HCT116 (cell line): ENCODE data around the gene SBF2.

Experiments used
- CTCF ChIP-seq, 3 experiments: fragments of 200-600 bp in 1 of 3; sonication (generic) in 1 of 3; IDR thresholded peaks in 2 of 3; conservative IDR thresholded peaks in 1 of 3; 2 replicates each; pipeline ENCODE4 v1.5.1; 2012 to 2017; ENCODE audit warnings: low read depth in 2 of 3, low read length in 2 of 3, antibody characterized with exemption in 1 of 3, borderline replicate concordance in 1 of 3, control low read depth in 1 of 3, mild to moderate bottlenecking in 1 of 3, mixed read lengths in 1 of 3, mixed run types in 1 of 3, moderate library complexity in 1 of 3; ENCODE audit not compliant: insufficient read depth in 1 of 3
- FOSL1 ChIP-seq: IDR thresholded peaks from 2 replicates; pipeline ENCODE4 v1.6.1; 2012; ENCODE audit warnings: low read depth
- JUND ChIP-seq: IDR thresholded peaks from 2 replicates; pipeline ENCODE4 v1.6.1; 2012
- POLR2AphosphoS5 ChIP-seq: IDR thresholded peaks from 2 replicates; pipeline ENCODE4 v1.6.1; 2011; ENCODE audit warnings: mild to moderate bottlenecking, low read depth, low read length, moderate library complexity
- ZNF274 ChIP-seq: fragments of 200-500 bp; sonication (Bioruptor generic); IDR thresholded peaks from 2 replicates; pipeline ENCODE4 v1.6.1; 2014; ENCODE audit warnings: mild to moderate bottlenecking, low read depth, low read length, inconsistent platforms

DNA sequence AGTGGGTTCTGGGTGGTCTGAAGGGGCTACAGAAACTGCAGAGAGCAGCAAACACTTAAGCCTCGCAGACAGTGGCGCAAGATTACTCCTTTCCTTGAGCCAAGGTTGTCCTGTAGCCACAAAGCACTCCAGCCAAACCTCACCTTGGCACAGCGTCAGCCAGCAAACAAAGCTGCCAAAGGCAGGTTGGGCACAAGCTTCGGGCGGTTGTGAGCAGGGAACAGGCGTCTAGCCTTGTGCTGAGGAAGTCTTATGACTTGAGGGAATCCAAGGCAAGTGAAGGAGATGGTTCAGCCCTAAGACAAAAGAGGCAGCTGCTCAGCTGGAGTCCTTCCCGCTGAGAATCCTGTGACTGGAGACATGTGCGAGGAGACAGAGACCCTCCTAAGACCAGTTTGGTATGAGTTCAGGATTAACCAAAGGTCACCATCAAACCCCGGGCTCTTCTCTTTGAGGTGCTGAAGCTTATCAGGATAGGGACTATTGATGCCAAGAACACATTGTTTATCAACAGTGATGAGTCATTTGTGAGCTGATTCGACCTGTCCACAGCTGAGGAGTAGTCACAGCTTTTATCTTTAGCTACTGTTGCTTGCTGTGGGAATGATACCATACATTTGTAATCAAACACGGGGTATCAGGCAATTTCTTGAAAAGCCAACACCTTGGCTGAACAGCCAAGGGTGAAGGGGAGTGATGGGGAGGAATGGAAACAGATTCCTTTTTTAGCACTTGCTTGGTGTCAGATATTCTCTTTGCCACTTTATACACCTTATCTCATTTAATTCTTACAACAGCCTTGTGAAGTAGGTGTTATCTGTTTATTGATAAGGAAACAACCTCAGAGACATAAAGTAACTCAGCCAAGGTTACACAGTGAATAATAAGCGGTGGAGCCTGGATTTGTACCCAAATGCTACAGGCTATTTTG, 15.4 kb upstream of the SBF2 start:
- no peak; the same call in 1 of the 2 replicates for TF ChIP-seq POLR2AphosphoS5
- no peak for TF ChIP-seq ZNF274
- no peak for TF ChIP-seq FOSL1
- TF ChIP-seq JUND: no peak
- no peak for TF ChIP-seq CTCF (IDR thresholded peaks at IDR 0.05 in 2 of 3, conservative IDR thresholded peaks at IDR 0.05 in 1 of 3; ENCODE audit: borderline replicate concordance in 1 of 3, insufficient read depth in 1 of 3, low read depth in 2 of 3, low read length in 2 of 3)
